GM23338 (cell line): ENCODE data around the gene CTNNA2. TPM values are rescaled to one million over a fixed set of nuclear protein-coding genes. Genes with fewer than 3 reads are reported as not detected.

Source experiments
- ATAC-seq: fragments of 200-7000 bp; cut with Tn5 transposase; 3 replicates; pipeline ENCODE4 v1.9.1; 2020
- DNase-seq: peaks from one replicate; pipeline ENCODE4 v3.0.0-alpha.2; 2015; ENCODE audit warnings: low spot score
- H2AFZ ChIP-seq: fragments of 200-600 bp; sonication (generic); 2 replicates; pipeline ENCODE4 v1.8.0; 2016; ENCODE audit warnings: antibody characterized with exemption, mild to moderate bottlenecking, moderate library complexity
- H3F3A ChIP-seq: fragments of 200-600 bp; sonication (generic); replicated peaks from 2 replicates; pipeline ENCODE4 v1.8.0; 2017; ENCODE audit warnings: antibody characterized with exemption, mixed run types, low read depth
- H3K27ac ChIP-seq: fragments of 200-600 bp; sonication (generic); 2 replicates; pipeline ENCODE4 v1.6.1; 2016; ENCODE audit warnings: low read depth
- H3K27me3 ChIP-seq: fragments of 200-600 bp; sonication (generic); 2 replicates; pipeline ENCODE4 v1.8.0; 2016; ENCODE audit warnings: mild to moderate bottlenecking, mixed run types, moderate library complexity; ENCODE audit not compliant: insufficient read depth
- H3K36me3 ChIP-seq: fragments of 200-600 bp; sonication (generic); 2 replicates; pipeline ENCODE4 v1.8.0; 2016; ENCODE audit warnings: mild to moderate bottlenecking; ENCODE audit not compliant: insufficient read depth
- H3K4me1 ChIP-seq: fragments of 200-600 bp; sonication (generic); 2 replicates; pipeline ENCODE4 v1.8.0; 2016; ENCODE audit warnings: mild to moderate bottlenecking, moderate library complexity; ENCODE audit not compliant: insufficient read depth
- H3K4me2 ChIP-seq: fragments of 200-600 bp; sonication (generic); 2 replicates; pipeline ENCODE4 v1.7.1; 2017; ENCODE audit warnings: mixed run types
- H3K4me3 ChIP-seq: fragments of 200-600 bp; sonication (generic); 2 replicates; pipeline ENCODE4 v1.6.1; 2016; ENCODE audit warnings: mixed run types
- H3K79me2 ChIP-seq: fragments of 200-600 bp; sonication (generic); replicated peaks from 2 replicates; pipeline ENCODE4 v1.8.0; 2017; ENCODE audit warnings: mild to moderate bottlenecking; ENCODE audit not compliant: insufficient read depth
- H3K9me2 ChIP-seq: fragments of 200-600 bp; sonication (generic); 2 replicates; pipeline ENCODE4 v1.8.0; 2017; ENCODE audit not compliant: insufficient read depth
- H4K20me1 ChIP-seq: fragments of 200-600 bp; sonication (generic); replicated peaks from 2 replicates; pipeline ENCODE4 v1.8.0; 2017; ENCODE audit warnings: mild to moderate bottlenecking; ENCODE audit not compliant: insufficient read depth
- H3K27ac Mint-ChIP-seq: 2 replicates; pipeline ENCODE4 v1.8.0; 2020; ENCODE audit warnings: inconsistent platforms, mild to moderate bottlenecking, moderate library complexity, mixed read lengths
- H3K27me3 Mint-ChIP-seq: 3 replicates; pipeline ENCODE4 v1.8.0; 2022; ENCODE audit warnings: low read depth, mild to moderate bottlenecking, moderate library complexity, mixed read lengths, inconsistent platforms; ENCODE audit not compliant: insufficient read depth, poor library complexity
- H3K36me3 Mint-ChIP-seq: 3 replicates; pipeline ENCODE4 v1.8.0; 2021; ENCODE audit warnings: low read depth, mild to moderate bottlenecking, inconsistent platforms, moderate library complexity, mixed read lengths
- H3K4me1 Mint-ChIP-seq: 3 replicates; pipeline ENCODE4 v1.8.0; 2020; ENCODE audit warnings: mild to moderate bottlenecking, inconsistent platforms, mixed read lengths
- H3K4me3 Mint-ChIP-seq: 3 replicates; pipeline ENCODE4 v1.8.0; 2021; ENCODE audit warnings: moderate library complexity, mild to moderate bottlenecking, inconsistent platforms, mixed read lengths
- H3K9me3 Mint-ChIP-seq: 3 replicates; pipeline ENCODE4 v1.8.0; 2020; ENCODE audit warnings: moderate library complexity, mild to moderate bottlenecking, inconsistent platforms, mixed read lengths
- CREB1 ChIP-seq: fragments of 250-450 bp; sonication (Bioruptor Pico); IDR thresholded peaks from 2 replicates; pipeline ENCODE4 v1.5.0; 2020; ENCODE audit warnings: low read depth, mild to moderate bottlenecking, moderate library complexity
- CTCF ChIP-seq, 2 experiments: fragments of 200-600 bp in 1 of 2; sonication (generic) in 1 of 2; conservative IDR thresholded peaks; 2 replicates each; pipeline versions ENCODE4 v1.5.1 to v1.6.1; 2016 to 2017; ENCODE audit warnings: antibody characterized with exemption in 2 of 2, low read depth in 2 of 2, mild to moderate bottlenecking in 2 of 2, moderate library complexity in 1 of 2
- EZH2 ChIP-seq: fragments of 200-600 bp; sonication (generic); IDR thresholded peaks from one replicate; pipeline ENCODE4 v1.8.0; 2017; ENCODE audit warnings: antibody characterized with exemption, mild to moderate bottlenecking, low read depth; ENCODE audit not compliant: unreplicated experiment
- JUNB ChIP-seq: IDR thresholded peaks from one replicate; pipeline ENCODE4 v1.6.1; 2016; ENCODE audit warnings: antibody characterized with exemption; ENCODE audit not compliant: unreplicated experiment
- NANOG ChIP-seq: IDR thresholded peaks from 2 replicates; pipeline ENCODE4 v1.6.1; 2016; ENCODE audit warnings: antibody characterized with exemption, borderline replicate concordance
- POLR2AphosphoS5 ChIP-seq: IDR thresholded peaks from 2 replicates; pipeline ENCODE4 v1.6.1; 2016; ENCODE audit warnings: antibody characterized with exemption, low read depth
- ZNF114 ChIP-seq: fragments of 250-450 bp; sonication (Bioruptor Pico); IDR thresholded peaks from 2 replicates; pipeline ENCODE4 v1.5.0; 2020; ENCODE audit warnings: mild to moderate bottlenecking, moderate library complexity
- ZNF331 ChIP-seq: fragments of 250-450 bp; sonication (Bioruptor Pico); IDR thresholded peaks from 2 replicates; pipeline ENCODE4 v1.5.0; 2020; ENCODE audit warnings: low read depth, mild to moderate bottlenecking, moderate library complexity
- polyA plus RNA-seq: library from polyadenylated mRNA; unstranded; fragments of >200 nt; fragmentation: Nextera tagmentation; extraction: Ambion mirVana; gene quantifications from 2 replicates; pipeline ENCODE4 v1.2.1, GENCODE V29; 2016
- total RNA-seq: library from RNA; depleted of rRNA; stranded (reverse); fragments of >200 nt; shearing (Covaris generic); gene quantifications from 2 replicates; pipeline ENCODE4 v1.2.3, GENCODE V29; 2014
- TF ChIP-seq, protein P1 (sequence below): fragments of 250-450 bp; sonication (Bioruptor Pico); IDR thresholded peaks from 2 replicates; pipeline ENCODE4 v1.5.0; 2020; ENCODE audit warnings: mild to moderate bottlenecking, moderate library complexity
- TF ChIP-seq, protein P2 (sequence below): IDR thresholded peaks from one replicate; pipeline ENCODE4 v1.6.1; 2018; ENCODE audit warnings: antibody characterized with exemption; ENCODE audit not compliant: unreplicated experiment

Gene CTNNA2
- total and polyA plus RNA-seq, 2 experiments from 2014 or later, result 6.4 to 15.6 TPM

DNA sequence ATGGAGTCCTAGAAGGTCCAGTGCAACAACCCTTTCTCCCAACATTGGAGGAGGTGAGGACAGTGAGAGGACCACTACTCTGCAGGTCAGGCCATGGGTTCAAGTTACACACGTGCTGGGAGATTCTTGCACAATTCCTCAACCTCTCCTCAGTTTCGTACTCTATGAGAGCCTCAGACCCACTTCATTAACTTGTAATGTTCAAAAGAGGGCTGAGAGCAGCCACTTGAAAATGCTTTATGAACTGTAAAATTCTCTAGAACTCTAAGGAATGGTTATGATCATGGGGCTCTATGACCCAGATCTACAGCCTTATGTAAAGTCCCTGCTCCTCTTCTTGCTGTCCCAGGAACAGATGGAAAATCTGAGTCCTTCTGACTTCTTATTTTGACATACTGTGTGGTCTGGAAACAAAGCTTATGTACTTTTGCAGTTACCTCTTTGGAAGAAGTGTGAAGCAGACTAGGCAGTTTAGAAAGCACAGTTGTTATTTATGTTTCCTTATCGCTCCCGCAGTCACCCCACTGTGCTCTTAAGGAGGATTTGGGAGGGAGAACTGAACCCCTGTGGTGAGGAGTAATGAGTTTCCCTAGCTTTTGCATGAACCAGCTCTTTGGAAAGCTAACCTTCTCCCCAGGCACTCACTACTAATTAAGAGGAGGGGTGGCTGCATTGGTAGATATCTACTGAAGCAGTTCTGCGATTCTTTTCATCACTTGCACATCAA lies 495.1 kb downstream of the CTNNA2 start:
- H3K27ac Mint-ChIP-seq, result no peak overlapping the region
- H4K20me1 ChIP-seq, result no peaks in the 10 kb centered on the region
- H3K4me1 Mint-ChIP-seq, result peaks cover 19% of the 10 kb centered on the region
- DNase-seq (peak; percentile 64), ATAC-seq (peak; percentile 96)
- peaks cover 27% of the 10 kb centered on the region for H3K4me1 ChIP-seq
- no peaks in the 10 kb centered on the region for H3K36me3 Mint-ChIP-seq
- peaks cover 32% of the 10 kb centered on the region for H3K27me3 Mint-ChIP-seq
- no peak overlapping the region for H2AFZ ChIP-seq
- H3F3A ChIP-seq, result no peaks in the 10 kb centered on the region
- no peak overlapping the region for H3K4me3 Mint-ChIP-seq
- no peak overlapping the region for H3K27ac ChIP-seq
- no peaks in the 10 kb centered on the region; the same call in 1 of the 2 replicates for H3K9me2 ChIP-seq
- TF ChIP-seq NANOG, result peak; percentile 64
- no peak for TF ChIP-seq JUNB
- TF ChIP-seq, protein P1, sequence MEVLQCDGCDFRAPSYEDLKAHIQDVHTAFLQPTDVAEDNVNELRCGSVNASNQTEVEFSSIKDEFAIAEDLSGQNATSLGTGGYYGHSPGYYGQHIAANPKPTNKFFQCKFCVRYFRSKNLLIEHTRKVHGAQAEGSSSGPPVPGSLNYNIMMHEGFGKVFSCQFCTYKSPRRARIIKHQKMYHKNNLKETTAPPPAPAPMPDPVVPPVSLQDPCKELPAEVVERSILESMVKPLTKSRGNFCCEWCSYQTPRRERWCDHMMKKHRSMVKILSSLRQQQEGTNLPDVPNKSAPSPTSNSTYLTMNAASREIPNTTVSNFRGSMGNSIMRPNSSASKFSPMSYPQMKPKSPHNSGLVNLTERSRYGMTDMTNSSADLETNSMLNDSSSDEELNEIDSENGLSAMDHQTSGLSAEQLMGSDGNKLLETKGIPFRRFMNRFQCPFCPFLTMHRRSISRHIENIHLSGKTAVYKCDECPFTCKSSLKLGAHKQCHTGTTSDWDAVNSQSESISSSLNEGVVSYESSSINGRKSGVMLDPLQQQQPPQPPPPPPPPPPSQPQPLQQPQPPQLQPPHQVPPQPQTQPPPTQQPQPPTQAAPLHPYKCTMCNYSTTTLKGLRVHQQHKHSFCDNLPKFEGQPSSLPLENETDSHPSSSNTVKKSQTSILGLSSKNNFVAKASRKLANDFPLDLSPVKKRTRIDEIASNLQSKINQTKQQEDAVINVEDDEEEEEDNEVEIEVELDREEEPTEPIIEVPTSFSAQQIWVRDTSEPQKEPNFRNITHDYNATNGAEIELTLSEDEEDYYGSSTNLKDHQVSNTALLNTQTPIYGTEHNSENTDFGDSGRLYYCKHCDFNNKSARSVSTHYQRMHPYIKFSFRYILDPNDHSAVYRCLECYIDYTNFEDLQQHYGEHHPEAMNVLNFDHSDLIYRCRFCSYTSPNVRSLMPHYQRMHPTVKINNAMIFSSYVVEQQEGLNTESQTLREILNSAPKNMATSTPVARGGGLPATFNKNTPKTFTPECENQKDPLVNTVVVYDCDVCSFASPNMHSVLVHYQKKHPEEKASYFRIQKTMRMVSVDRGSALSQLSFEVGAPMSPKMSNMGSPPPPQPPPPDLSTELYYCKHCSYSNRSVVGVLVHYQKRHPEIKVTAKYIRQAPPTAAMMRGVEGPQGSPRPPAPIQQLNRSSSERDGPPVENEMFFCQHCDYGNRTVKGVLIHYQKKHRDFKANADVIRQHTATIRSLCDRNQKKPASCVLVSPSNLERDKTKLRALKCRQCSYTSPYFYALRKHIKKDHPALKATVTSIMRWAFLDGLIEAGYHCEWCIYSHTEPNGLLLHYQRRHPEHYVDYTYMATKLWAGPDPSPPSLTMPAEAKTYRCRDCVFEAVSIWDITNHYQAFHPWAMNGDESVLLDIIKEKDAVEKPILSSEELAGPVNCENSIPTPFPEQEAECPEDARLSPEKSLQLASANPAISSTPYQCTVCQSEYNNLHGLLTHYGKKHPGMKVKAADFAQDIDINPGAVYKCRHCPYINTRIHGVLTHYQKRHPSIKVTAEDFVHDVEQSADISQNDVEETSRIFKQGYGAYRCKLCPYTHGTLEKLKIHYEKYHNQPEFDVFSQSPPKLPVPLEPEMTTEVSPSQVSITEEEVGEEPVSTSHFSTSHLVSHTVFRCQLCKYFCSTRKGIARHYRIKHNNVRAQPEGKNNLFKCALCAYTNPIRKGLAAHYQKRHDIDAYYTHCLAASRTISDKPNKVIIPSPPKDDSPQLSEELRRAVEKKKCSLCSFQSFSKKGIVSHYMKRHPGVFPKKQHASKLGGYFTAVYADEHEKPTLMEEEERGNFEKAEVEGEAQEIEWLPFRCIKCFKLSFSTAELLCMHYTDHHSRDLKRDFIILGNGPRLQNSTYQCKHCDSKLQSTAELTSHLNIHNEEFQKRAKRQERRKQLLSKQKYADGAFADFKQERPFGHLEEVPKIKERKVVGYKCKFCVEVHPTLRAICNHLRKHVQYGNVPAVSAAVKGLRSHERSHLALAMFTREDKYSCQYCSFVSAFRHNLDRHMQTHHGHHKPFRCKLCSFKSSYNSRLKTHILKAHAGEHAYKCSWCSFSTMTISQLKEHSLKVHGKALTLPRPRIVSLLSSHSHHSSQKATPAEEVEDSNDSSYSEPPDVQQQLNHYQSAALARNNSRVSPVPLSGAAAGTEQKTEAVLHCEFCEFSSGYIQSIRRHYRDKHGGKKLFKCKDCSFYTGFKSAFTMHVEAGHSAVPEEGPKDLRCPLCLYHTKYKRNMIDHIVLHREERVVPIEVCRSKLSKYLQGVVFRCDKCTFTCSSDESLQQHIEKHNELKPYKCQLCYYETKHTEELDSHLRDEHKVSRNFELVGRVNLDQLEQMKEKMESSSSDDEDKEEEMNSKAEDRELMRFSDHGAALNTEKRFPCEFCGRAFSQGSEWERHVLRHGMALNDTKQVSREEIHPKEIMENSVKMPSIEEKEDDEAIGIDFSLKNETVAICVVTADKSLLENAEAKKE, result no peak
- TF ChIP-seq EZH2, result no peak
- TF ChIP-seq CREB1, result no peak
- no peaks in the 10 kb centered on the region for H3K9me3 Mint-ChIP-seq
- peaks cover 22% of the 10 kb centered on the region for H3K27me3 ChIP-seq
- peak overlapping the region; percentile 60 for H3K4me2 ChIP-seq
- no peaks in the 10 kb centered on the region for H3K36me3 ChIP-seq
- no peaks in the 10 kb centered on the region for H3K79me2 ChIP-seq
- peak overlapping the region; percentile 19 for H3K4me3 ChIP-seq

- DNase-seq (no peak), ATAC-seq (peak; percentile 19; the same call in 2 of the 3 replicates)
- Mint-ChIP-seq H3K27me3 (peaks cover 32% of the 10 kb centered on the region), H3K4me1 (peaks cover 19% of the 10 kb centered on the region), H3K36me3 (no peaks in the 10 kb centered on the region), H3K27ac (no peak overlapping the region), H3K9me3 (no peaks in the 10 kb centered on the region), H3K4me3 (no peak overlapping the region; the same call in 2 of the 3 replicates)
- H3K4me2 ChIP-seq, result peak overlapping the region; percentile 60
- no peaks in the 10 kb centered on the region for H3K36me3 ChIP-seq
- H3K79me2 ChIP-seq, result no peaks in the 10 kb centered on the region
- no peaks in the 10 kb centered on the region; the same call in 1 of the 2 replicates for H3K9me2 ChIP-seq
- no peaks in the 10 kb centered on the region for H3F3A ChIP-seq
- H3K27ac ChIP-seq, result no peak overlapping the region
- H4K20me1 ChIP-seq, result no peaks in the 10 kb centered on the region
- H3K4me1 ChIP-seq, result peaks cover 27% of the 10 kb centered on the region
- H2AFZ ChIP-seq, result no peak overlapping the region
- H3K4me3 ChIP-seq, result peak overlapping the region; percentile 19; the same call in 1 of the 2 replicates
- peaks cover 22% of the 10 kb centered on the region for H3K27me3 ChIP-seq
- no peak for TF ChIP-seq CREB1
- TF ChIP-seq CTCF (conservative IDR thresholded peaks at IDR 0.05; ENCODE audit: low read depth in 2 of 2), result no peak
- no peak for TF ChIP-seq POLR2AphosphoS5
- TF ChIP-seq ZNF331 (CRISPR knock-in tag), result no peak
- TF ChIP-seq, protein P2, sequence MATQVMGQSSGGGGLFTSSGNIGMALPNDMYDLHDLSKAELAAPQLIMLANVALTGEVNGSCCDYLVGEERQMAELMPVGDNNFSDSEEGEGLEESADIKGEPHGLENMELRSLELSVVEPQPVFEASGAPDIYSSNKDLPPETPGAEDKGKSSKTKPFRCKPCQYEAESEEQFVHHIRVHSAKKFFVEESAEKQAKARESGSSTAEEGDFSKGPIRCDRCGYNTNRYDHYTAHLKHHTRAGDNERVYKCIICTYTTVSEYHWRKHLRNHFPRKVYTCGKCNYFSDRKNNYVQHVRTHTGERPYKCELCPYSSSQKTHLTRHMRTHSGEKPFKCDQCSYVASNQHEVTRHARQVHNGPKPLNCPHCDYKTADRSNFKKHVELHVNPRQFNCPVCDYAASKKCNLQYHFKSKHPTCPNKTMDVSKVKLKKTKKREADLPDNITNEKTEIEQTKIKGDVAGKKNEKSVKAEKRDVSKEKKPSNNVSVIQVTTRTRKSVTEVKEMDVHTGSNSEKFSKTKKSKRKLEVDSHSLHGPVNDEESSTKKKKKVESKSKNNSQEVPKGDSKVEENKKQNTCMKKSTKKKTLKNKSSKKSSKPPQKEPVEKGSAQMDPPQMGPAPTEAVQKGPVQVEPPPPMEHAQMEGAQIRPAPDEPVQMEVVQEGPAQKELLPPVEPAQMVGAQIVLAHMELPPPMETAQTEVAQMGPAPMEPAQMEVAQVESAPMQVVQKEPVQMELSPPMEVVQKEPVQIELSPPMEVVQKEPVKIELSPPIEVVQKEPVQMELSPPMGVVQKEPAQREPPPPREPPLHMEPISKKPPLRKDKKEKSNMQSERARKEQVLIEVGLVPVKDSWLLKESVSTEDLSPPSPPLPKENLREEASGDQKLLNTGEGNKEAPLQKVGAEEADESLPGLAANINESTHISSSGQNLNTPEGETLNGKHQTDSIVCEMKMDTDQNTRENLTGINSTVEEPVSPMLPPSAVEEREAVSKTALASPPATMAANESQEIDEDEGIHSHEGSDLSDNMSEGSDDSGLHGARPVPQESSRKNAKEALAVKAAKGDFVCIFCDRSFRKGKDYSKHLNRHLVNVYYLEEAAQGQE, result no peak
- TF ChIP-seq EZH2, result no peak
- no peak for TF ChIP-seq ZNF114
Observed at GRCh38 chr2:80008596-80008995, 495.7 kb downstream of the CTNNA2 start.
